ENCODE data around the gene COX4I2. TPM values are rescaled to one million over a fixed set of nuclear protein-coding genes. Genes with fewer than 3 reads are reported as not detected.
"Not testable (repeated sequence)": the region's sequence is repeated elsewhere in the genome, so short reads cannot be mapped to it uniquely, and the experiment has no call there.

Gene COX4I2
- total RNA-seq, 2 donors from 2014 or later = 2.5 to 6.5 TPM

DNA sequence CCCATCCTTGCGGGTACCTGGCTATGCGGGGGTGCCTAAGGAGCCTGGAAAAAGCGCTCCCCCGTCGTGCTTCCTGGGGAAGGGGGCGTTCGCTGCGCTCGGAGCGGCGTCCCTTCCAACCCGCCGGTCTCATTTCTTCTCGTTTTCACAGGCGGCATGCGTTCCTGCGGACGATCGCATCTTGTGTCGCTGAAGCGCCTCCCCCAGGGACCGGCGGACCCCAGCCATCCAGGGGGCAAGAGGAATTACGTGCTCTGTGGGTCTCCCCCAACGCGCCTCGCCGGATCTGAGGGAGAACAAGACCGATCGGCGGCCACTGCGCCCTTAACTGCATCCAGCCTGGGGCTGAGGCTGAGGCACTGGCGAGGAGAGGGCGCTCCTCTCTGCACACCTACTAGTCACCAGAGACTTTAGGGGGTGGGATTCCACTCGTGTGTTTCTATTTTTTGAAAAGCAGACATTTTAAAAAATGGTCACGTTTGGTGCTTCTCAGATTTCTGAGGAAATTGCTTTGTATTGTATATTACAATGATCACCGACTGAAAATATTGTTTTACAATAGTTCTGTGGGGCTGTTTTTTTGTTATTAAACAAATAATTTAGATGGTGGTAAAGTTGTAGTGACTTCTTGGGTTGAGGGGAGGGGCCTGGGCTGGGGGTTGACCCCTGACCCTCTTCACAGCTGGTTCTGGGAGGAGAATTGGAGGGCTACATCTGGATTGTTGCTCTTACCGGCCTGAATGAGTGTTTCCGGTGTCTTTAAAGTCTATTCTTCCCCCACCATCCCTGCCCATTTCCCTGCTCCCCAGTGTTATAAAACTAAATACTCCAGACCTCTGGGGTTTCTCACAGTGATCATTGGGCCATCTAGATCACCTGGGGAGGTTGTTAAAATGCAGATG, 31.6 kb upstream of the COX4I2 start:
- intact Hi-C loops (cut with DNase I) = no loop called here
- DNase-seq (ENCODE audit: low spot score) = peak; percentile 82

DNA sequence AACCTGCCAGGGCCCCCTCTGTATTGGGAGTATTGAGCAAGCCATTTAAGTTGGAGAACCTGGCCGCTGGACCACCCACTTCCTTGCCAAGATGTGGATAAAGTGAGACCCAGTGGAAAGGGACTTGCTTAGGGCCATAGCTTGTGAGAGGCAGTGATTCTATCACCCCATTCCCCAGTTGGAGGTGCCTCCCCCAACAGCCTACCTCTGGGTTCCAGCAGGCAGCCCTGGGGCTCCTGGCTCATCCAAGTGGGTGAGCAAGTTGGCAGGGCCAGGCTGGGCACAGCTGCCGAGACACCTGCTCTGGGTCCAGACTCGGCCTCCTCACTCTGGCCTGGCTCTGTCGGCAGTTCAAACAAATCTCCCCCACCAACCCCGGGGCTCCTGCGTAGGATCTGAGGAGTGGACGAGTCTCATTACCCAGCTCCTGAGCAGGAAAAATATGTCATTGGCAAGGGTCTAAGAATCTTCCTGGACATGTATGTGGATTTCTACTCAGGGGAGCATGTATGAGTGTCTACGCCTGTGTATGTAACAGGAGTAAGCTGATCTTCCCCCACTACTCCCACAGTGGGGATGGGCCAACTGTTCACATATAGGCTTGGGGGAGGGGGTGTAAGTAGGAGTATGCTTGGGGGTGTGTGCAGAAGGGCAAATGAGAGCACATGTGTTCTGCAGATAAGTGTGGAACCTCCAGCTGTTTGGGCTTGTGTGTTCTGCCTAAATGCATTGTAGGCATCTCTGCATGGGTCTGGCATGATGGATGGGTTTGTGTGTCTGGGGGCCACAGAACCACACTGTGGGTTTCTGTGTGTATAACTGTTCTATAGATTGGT, 30.7 kb upstream of the COX4I2 start:
- DNase-seq (ENCODE audit: low spot score) = peak; percentile 83
- intact Hi-C loops (cut with DNase I) = no loop called here

DNA sequence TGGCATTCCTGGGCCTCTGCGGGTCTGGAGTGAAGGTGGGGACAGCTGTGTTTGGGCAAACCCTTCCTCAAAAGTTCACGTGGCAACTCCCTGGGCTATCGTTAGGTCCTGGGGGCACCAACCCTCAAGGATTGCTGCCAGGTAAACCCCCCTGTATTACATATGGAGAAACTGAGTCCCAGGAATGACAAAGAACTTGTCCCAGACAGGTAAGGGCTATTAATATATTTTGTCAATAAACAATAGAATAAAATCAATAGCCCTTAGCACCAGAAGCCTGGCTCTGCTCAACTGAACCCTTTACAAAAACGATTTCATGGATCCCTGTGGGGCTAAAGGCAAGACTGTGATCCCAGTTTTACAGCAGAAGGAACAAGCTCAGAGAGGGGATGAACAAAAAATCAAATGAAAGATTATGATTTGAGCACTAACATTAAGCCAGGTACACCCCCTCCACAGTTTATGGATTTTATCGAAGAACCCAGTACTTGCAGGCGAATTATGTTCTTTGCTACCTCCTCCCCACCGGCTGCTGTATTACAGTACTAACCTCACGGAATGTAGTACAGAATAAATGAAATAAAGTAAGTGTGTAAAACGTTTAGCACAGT, 30.0 kb upstream of the COX4I2 start:
- DNase-seq (ENCODE audit: low spot score) = no peak
- intact Hi-C loops (cut with DNase I) = no loop called here

DNA sequence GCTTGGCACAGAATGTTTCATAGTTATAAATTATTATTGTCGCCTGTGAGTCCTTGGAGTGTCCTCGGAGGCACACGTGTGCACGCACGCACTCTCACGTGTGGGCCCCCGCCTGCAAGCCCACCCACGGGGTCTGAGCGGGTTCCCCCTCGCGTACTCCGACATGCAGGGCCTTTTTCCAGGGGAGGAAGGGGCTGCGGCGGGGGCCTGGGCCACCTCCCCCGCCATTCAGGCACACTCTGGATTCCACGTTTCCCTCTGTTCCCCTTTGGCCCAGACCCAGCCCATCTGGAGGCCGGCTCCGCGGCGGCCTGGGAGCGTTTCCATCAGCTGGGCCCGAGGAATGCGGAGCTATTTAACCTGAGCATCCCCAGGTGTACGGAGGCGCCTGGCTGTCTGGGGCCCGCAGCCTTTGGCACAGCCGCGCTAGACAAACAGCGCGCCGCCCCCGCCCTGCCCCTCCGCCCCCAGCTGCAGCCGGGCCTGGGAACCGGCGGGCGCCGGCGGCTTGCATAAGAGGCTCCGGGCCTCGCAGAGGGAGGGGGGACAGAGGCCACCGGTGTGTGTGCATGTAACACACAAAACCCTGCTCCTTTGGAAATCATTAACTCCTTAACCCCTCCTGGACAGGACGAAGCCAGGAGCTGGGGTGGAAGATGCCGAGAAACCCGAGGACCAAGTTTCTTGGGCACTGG, 29.3 kb upstream of the COX4I2 start:
- peak; percentile 90 for DNase-seq (ENCODE audit: low spot score)
- intact Hi-C loops (cut with DNase I) = no loop called here

DNA sequence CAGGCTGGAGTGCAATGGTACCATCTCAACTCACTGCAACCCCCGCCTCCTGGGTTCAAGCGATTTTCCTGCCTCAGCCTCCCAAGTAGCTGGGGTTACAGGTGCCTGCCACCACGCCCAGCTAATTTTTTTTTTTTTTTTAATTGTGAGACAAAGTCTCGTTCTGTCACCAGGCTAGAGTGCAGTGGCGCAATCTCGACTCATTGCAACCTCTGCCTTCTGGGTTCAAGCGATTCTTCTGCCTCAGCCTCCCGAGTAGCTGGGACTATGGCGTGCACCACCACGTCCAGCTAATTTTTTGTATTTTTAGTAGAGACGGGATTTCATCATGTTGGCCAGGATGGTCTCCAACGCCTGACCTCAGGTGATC, 25.5 kb upstream of the COX4I2 start:
- intact Hi-C loops (cut with DNase I) = loop anchor here in 1 of 2 donors (2.0 kb wide), 1 partner anchor 49 kb away; no protein-coding TSS in a partner anchor
- DNase-seq (ENCODE audit: low spot score) = not testable (repeated sequence)

DNA sequence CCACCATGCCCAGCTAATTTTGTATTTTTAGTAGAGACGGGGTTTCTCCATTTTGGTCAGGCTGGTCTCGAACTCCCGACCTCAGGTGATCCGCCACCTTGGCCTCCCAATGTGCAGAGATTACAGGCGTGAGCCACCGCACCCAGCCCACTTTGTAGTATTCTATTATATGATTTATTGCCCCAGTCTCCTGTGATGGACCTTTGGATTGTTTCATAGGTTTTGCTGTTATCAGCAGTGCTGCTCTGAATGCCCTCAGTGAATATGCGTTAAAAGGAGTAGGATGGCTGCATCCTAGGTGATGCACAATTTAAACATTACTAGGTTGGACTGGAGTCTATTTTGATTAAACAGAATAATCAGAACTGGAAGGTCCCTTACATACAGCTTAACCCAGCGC, 22.3 kb upstream of the COX4I2 start:
- no peak for DNase-seq (ENCODE audit: low spot score)
- intact Hi-C loops (cut with DNase I) = no loop called here

DNA sequence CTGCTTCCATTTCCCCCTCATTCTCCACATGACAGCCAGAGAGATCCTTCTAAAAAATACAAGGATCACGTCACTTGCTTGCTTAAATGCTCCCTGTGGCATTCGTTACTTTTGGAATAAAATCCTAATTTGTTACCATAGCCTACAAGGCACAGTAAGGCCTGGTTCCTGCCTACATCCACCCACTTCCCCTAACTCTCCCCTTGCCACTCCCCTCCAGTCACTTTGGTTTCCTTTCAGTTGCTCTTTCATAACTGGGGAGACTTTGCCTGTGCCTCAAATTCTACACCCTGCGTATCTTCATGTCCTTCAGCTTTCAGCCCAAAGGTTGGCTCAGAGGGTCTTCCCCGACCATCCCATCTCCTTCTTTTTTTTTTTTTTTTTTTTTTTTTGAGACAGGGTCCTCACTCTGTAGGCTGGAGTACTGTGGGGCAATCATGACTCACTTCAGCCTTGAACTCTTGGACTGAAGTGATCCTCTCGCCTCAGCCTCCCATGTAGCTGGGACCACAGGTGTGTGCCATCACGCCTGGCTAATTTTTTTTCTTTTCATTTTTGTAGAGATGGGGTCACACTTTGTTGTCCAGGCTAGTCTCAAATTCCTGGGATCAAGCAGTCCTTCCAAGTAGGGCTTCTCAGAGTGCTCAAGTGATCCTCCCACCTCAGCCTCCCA, 20.1 kb upstream of the COX4I2 start:
- intact Hi-C loops (cut with DNase I) = no loop called here
- DNase-seq (ENCODE audit: low spot score) = no peak

DNA sequence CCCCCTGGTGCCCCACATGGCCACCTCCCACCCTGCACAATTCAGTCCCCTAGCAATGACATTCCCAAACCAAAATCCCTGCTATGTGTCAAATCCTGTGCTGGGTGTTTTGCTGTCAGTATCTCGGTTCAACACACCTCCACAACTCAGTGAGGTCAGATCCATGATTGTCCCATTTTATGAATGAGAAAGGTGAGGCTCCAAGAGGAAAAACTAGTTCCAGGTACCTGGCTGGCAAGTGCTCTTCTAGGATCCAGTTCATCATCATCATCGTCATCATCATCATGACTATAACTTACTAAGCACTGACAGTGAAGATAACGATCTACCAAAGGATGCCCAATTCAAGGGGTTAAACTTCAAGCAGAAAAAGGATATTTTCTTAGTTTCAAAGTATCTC, 17.5 kb upstream of the COX4I2 start:
- no peak for DNase-seq (ENCODE audit: low spot score)
- intact Hi-C loops (cut with DNase I) = no loop called here

DNA sequence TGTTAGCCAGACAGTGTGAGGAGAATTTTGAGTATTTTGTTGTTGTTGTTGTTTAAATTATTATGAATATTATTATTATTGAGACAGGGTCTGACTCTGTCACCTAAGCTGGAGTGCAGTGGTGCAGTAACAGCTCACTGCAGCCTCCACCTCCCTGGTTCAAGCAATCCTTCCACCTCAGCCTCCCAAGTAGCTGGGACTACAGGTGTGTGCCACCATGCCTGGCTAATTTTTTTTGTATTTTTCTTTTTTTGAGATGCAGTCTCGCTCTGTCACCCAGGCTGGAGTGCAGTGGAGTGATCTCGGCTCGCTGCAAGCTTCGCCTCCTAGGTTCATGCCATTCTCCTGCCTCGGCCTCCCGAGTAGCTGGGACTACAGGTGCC, 14.6 kb upstream of the COX4I2 start:
- DNase-seq (ENCODE audit: low spot score); intact Hi-C loops (cut with DNase I): not testable (repeated sequence)

DNA sequence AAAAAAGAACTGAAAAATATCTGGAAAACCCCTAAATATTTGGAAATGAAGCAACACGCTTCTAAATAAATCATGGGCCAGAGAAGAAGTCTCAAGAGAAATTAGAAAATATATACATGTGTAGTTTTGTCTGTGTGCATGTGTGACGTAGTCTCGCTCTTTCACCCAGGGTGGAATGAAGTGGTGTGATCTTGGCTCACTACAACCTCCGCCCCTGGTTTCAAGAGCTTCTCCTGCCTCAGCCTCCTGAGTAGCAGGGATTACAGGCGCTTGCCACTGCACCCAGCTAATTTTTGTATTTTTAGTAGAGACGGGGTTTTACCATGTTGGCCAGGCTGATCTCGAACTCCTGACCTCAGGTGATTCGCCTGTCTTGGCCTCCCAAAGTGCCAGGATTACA, 11.2 kb upstream of the COX4I2 start:
- DNase-seq (ENCODE audit: low spot score); intact Hi-C loops (cut with DNase I): not testable (repeated sequence)

DNA sequence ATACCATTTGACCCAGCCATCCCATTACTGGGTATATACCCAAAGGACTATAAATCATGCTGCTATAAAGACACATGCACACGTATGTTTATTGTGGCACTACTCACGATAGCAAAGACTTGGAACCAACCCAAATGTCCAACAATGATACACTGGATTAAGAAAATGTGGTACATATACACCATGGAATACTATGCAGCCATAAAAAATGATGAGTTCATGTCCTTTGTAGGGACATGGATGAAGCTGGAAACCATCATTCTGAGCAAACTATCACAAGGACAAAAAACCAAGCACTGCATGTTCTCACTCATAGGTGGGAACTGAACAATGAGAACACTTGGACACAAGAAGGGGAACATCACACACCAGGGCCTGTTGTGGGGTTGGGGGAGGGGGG, 9.7 kb upstream of the COX4I2 start:
- intact Hi-C loops (cut with DNase I); DNase-seq (ENCODE audit: low spot score): not testable (repeated sequence)

DNA sequence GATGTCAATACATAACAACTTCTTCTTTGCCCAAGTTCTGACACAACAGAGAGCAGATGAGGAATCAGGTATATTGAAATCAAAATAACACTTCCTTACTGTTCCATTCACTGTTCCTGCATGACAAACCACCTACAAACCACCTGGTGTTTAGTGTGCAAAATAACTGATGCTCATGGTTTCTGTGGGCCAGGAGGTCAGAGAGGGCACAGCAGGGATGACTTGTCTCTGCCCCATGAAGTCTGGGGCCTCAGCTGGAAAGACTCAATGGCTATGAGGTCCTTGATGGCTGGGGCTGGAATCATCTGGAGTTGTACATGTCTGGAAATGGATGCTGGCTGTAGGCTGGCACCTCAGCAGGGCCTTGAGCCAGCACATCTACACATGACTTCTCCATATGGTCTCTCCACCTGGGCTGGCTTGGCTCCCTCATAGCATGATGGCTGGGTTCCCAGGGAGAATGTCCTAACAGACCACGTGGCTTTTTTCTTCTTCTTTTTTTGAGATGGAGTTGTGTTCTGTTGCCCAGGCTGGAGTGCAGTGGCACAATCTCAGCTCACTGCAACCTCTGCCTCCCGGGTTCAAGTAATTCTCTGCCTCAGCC, 7.4 kb upstream of the COX4I2 start:
- intact Hi-C loops (cut with DNase I) = no loop called here

DNA sequence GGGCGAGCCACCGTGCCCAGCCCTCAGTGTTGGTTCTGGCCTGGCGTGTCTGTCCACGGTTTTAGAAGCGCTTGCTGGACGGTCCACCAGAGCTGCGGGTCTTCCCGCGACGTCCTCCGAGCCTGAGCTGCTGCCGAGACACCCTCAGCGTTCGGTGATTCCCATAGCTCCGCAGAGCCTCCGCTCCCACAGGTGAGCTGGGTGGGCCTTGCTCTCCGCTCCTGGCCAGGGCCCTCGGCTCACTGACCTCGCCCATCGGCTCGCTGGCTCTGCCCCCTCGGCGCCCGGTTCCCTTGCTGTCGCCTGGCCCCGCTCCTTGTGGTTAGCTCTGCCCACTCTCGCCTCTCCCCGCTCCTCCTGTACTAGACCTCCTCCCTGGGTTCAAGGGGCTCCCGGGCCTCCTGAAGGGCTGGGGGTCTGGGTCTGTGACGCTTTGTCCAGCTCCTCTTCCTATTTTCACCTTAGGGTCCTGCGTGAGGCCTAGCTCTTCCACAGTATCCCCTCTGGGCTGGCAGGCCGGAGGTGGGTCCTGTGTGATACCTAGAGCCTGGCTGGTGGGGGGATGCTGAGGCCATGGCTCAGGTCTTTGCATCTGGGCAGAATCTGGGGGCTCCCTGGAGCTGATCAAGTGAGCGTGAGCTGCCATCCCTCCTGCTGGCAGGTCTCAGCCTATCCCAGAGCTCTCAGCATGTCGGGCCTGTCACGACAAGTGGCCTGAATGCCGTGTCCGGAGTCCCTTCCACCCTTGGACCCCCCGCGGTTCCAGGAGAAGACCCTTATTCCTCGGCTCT, 5.0 kb upstream of the COX4I2 start:
- no peak for DNase-seq (ENCODE audit: low spot score)
- intact Hi-C loops (cut with DNase I) = no loop called here

More for the DNA sequence above, 7.4 kb upstream of the COX4I2 start:
- no peak for DNase-seq (ENCODE audit: low spot score)

DNA sequence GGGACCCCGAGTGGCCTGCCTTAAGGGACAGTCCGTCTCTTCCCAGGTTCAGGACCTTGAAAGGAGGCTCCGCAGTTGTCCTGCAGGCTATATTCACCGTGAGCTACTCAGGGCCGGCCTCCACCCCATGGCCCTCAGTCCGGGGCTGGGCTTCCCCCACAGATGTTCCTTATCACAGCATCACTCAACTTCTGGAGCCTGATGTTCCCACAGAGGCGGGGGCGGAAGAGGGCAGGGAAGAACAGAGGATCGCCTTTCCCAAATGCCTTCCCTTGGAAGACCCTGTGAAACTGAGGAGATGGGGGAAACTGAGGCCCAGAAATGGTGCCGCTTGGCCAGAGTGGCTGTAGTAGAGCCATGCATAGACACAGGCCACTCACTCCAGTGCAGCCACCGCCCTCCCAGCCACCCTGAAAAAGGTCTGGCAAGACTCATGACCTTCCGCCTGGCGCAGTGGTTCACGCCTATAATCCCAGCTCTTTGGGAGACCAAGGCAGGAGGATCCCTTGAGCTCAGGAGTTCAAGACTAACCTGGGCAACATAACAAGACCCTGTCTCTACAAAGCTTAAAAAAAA, 4.3 kb upstream of the COX4I2 start:
- intact Hi-C loops (cut with DNase I) = no loop called here
- no peak for DNase-seq (ENCODE audit: low spot score)

DNA sequence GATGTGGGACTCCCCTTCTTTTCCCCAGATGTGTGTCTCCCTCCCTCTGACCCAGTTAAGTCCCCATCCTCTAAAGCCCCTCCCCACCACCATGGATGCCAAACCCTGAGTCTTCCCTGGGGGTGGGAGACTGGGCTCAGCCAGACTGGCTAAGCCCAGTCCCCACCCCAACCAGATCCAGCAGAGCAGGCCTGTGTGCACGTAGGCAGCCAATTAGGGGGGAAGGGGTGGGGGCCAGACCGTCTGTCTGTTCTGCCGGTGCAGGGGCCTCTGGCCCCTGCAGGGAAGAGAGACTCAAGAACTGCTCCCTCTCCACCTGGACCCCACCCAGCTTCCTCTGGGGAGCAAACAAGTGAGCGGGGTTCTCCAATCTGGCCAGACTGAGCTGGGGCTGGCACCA, 605 bp downstream of the COX4I2 start:
- intact Hi-C loops (cut with DNase I) = no loop called here
- DNase-seq (ENCODE audit: low spot score) = no peak

DNA sequence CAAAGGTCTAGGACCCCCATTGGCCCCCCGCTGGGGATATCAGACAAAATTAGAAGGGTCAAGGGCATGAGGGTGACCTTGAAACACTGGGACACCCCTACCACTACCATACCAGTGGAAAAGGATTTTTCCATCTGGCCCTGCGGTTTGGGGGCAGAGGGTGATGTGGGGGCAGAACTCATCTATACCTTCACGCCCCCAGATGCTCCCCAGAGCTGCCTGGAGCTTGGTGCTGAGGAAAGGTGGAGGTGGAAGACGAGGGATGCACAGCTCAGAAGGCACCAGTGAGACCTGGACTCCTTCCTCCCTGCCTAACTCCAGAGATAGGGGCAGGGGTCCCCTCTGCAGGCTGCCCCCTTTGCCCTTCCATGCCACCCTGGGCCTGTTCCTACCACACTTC, 1.1 kb downstream of the COX4I2 start:
- no peak for DNase-seq (ENCODE audit: low spot score)
- intact Hi-C loops (cut with DNase I) = no loop called here

DNA sequence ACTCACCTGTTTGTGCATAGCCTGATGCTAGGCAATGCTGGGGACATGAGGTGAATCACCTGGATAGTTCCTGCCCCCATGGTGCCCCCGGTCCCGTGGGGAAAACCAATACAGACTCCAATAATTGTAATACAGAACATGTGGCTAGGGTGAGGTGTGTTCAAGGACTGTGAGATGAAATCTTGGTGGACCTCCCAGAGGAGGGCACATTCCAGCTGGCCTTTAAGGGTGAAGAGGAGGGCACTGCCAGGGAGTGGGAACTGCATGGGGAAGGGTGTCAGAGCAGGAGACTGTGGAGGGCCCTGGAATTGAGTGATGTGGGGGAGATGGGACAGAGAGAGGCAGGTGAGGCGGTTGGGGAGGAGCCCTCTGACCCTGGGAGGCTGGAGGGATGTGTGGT, 2.5 kb downstream of the COX4I2 start:
- intact Hi-C loops (cut with DNase I) = no loop called here
- no peak for DNase-seq (ENCODE audit: low spot score)
